ENCODE data around the gene MTHFD2.

DNA sequence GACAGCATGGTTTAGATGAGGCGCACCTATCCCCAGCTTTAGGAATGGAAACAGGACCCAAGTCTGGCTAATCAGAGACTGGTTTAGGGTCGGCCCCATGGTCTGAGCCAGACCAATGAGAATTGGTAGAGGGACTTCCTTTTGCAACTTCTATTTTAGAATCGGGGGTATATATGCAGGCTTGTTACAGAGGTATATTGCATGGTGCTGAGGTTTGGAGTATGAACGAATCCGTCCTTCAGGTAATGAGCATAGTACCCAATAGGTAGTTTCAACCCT is 49.2 kb upstream of the MTHFD2 start:
- TF ChIP-seq, protein P1, sequence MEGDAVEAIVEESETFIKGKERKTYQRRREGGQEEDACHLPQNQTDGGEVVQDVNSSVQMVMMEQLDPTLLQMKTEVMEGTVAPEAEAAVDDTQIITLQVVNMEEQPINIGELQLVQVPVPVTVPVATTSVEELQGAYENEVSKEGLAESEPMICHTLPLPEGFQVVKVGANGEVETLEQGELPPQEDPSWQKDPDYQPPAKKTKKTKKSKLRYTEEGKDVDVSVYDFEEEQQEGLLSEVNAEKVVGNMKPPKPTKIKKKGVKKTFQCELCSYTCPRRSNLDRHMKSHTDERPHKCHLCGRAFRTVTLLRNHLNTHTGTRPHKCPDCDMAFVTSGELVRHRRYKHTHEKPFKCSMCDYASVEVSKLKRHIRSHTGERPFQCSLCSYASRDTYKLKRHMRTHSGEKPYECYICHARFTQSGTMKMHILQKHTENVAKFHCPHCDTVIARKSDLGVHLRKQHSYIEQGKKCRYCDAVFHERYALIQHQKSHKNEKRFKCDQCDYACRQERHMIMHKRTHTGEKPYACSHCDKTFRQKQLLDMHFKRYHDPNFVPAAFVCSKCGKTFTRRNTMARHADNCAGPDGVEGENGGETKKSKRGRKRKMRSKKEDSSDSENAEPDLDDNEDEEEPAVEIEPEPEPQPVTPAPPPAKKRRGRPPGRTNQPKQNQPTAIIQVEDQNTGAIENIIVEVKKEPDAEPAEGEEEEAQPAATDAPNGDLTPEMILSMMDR (IDR thresholded peaks at IDR 0.05; ENCODE audit: borderline replicate concordance, extremely low read depth, low read length, poor library complexity, severe bottlenecking), result no peak
- TF ChIP-seq EZH2 (IDR thresholded peaks at IDR 0.05; ENCODE audit: borderline replicate concordance, low read depth, low read length, severe bottlenecking), result no peak
